ENCODE data around the gene S100A1.

The S100A1 gene

GRCh38 chr1:153597206-153597605 lies 31.0 kb upstream of the S100A1 start:
- Histone ChIP-seq H3K4me3 (replicated peaks; ENCODE audit: insufficient read depth, low read length) (no peak overlapping the region), H3K27ac (replicated peaks) (no peak overlapping the region), H3K27me3 (ENCODE audit: insufficient read depth, poor library complexity, severe bottlenecking) (no peaks in the 10 kb centered on the region)
- TF ChIP-seq CTCF (IDR thresholded peaks at IDR 0.05; ENCODE audit: insufficient read depth, low read length) (no peak), GABPA (IDR thresholded peaks at IDR 0.05; ENCODE audit: low read depth) (no peak), POLR2AphosphoS5 (IDR thresholded peaks at IDR 0.05; ENCODE audit: low read depth) (no peak)
- DNase-seq (ENCODE audit: low read depth in 1 of 2, low spot score in 1 of 2), result no peak

GRCh38 chr1:153598309-153599172 lies 29.7 kb upstream of the S100A1 start:
- Histone ChIP-seq H3K4me3 (replicated peaks; ENCODE audit: insufficient read depth, low read length) (no peak overlapping the region), H3K27ac (replicated peaks) (peak overlapping the region; percentile 60)
- DNase-seq (ENCODE audit: low read depth in 1 of 2, low spot score in 1 of 2), result peak; percentile 47 to 90

DNA sequence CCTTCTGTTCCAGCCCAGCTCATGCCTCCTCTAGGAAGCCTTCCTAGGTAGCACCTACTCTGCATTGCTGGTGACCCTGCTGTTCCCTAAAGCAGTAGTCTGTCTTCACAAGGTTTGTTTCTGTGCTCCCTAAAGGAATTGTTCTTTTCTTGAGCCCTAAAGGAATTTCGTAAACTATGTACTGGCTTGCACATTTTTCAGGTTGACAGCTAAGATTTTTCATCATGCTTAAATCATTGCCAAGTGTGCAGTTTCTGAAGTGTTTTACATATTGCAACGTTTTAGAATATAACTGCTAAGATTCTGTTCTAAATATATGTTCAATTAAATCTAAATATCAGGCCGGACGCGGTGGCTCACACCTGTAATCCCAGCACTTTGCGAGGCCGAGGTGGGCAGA lies 28.4 kb upstream of the S100A1 start:
- H3K27ac ChIP-seq (replicated peaks), result no peak overlapping the region
- no peak for DNase-seq (ENCODE audit: low read depth in 1 of 2, low spot score in 1 of 2)
- no peak overlapping the region for H3K4me3 ChIP-seq (replicated peaks; ENCODE audit: insufficient read depth, low read length)
- TF ChIP-seq POLR2AphosphoS5 (IDR thresholded peaks at IDR 0.05; ENCODE audit: low read depth) (no peak), REST (IDR thresholded peaks at IDR 0.05; ENCODE audit: insufficient replicate concordance, low read depth) (no peak)
- H3K27me3 ChIP-seq (ENCODE audit: insufficient read depth, poor library complexity, severe bottlenecking), result no peaks in the 10 kb centered on the region

More at GRCh38 chr1:153598309-153599172, 29.7 kb upstream of the S100A1 start:
- TF ChIP-seq SPI1 (IDR thresholded peaks at IDR 0.05; ENCODE audit: borderline replicate concordance, low read depth), result peak; percentile 97
- TF ChIP-seq REST (IDR thresholded peaks at IDR 0.05; ENCODE audit: insufficient replicate concordance, low read depth), result no peak
- TF ChIP-seq POLR2AphosphoS5 (IDR thresholded peaks at IDR 0.05; ENCODE audit: low read depth), result peak; percentile 70
- no peaks in the 10 kb centered on the region for H3K27me3 ChIP-seq (ENCODE audit: insufficient read depth, poor library complexity, severe bottlenecking)

- Histone ChIP-seq H3K27ac (replicated peaks) (no peak overlapping the region), H3K4me3 (replicated peaks; ENCODE audit: insufficient read depth, low read length) (no peak overlapping the region), H3K27me3 (ENCODE audit: insufficient read depth, poor library complexity, severe bottlenecking) (no peaks in the 10 kb centered on the region)
- TF ChIP-seq REST (IDR thresholded peaks at IDR 0.05; ENCODE audit: insufficient replicate concordance, low read depth) (no peak), SPI1 (IDR thresholded peaks at IDR 0.05; ENCODE audit: borderline replicate concordance, low read depth) (no peak), POLR2AphosphoS5 (IDR thresholded peaks at IDR 0.05; ENCODE audit: low read depth) (no peak), CTCF (IDR thresholded peaks at IDR 0.05; ENCODE audit: insufficient read depth, low read length) (no peak), GABPA (IDR thresholded peaks at IDR 0.05; ENCODE audit: low read depth) (no peak)
- no peak for DNase-seq (ENCODE audit: low read depth in 1 of 2, low spot score in 1 of 2)
These were observed 25.5 kb upstream of the S100A1 start for GRCh38 chr1:153602749-153603148.
